Measurements from ENCODE around the gene KCNMA1.

DNA sequence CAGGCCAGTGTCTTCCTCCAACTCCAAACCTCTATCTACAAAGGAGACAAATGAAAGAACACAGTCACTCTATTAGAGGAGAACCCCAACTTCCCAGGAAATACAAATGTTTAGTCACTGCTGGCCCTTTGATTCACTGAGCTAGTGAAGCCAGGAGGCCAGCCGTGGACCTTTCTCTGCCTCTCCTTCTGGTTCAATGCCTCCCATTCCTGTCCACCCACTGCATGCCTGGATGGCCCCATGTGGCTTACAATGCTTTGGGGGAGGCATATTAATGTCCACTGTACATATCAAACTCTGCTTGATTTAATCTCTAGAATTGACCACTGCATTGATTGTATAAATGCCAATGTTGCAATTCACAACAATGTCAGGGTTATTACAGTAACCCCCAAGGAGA lies 687.3 kb downstream of the KCNMA1 start:
- TF ChIP-seq, protein P1, sequence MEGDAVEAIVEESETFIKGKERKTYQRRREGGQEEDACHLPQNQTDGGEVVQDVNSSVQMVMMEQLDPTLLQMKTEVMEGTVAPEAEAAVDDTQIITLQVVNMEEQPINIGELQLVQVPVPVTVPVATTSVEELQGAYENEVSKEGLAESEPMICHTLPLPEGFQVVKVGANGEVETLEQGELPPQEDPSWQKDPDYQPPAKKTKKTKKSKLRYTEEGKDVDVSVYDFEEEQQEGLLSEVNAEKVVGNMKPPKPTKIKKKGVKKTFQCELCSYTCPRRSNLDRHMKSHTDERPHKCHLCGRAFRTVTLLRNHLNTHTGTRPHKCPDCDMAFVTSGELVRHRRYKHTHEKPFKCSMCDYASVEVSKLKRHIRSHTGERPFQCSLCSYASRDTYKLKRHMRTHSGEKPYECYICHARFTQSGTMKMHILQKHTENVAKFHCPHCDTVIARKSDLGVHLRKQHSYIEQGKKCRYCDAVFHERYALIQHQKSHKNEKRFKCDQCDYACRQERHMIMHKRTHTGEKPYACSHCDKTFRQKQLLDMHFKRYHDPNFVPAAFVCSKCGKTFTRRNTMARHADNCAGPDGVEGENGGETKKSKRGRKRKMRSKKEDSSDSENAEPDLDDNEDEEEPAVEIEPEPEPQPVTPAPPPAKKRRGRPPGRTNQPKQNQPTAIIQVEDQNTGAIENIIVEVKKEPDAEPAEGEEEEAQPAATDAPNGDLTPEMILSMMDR (IDR thresholded peaks at IDR 0.05) = no peak
- TF ChIP-seq POLR2A (IDR thresholded peaks at IDR 0.05) = no peak
